ENCODE results near the gene SMTNL1. TPM values are rescaled to one million over a fixed set of nuclear protein-coding genes. Genes with fewer than 3 reads are reported as not detected.

The SMTNL1 gene
- total and polyA plus RNA-seq, 9 of the 15 experiments (the other 6 are each of a cell fraction or from before 2014, with no cell fraction given), result not detected

- no peak for TF ChIP-seq HINFP (tag; conservative IDR thresholded peaks at IDR 0.05; ENCODE audit: low read depth)
- no peak for TF ChIP-seq BCOR (IDR thresholded peaks at IDR 0.05)
- no peak for TF ChIP-seq ZNF354B (CRISPR knock-in tag; IDR thresholded peaks at IDR 0.05)
- TF ChIP-seq HCFC1 (IDR thresholded peaks at IDR 0.05; ENCODE audit: low read depth, low read length), result no peak
- no peak for TF ChIP-seq NELFE (IDR thresholded peaks at IDR 0.05; ENCODE audit: insufficient read depth, insufficient read length)
- TF ChIP-seq, protein P1, sequence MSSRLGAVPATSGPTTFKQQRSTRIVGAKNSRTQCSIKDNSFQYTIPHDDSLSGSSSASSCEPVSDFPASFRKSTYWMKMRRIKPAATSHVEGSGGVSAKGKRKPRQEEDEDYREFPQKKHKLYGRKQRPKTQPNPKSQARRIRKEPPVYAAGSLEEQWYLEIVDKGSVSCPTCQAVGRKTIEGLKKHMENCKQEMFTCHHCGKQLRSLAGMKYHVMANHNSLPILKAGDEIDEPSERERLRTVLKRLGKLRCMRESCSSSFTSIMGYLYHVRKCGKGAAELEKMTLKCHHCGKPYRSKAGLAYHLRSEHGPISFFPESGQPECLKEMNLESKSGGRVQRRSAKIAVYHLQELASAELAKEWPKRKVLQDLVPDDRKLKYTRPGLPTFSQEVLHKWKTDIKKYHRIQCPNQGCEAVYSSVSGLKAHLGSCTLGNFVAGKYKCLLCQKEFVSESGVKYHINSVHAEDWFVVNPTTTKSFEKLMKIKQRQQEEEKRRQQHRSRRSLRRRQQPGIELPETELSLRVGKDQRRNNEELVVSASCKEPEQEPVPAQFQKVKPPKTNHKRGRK (tag; IDR thresholded peaks at IDR 0.05), result no peak
- no peak for TF ChIP-seq ZNF12 (CRISPR knock-in tag; IDR thresholded peaks at IDR 0.05)
- no peak for TF ChIP-seq KDM1A (IDR thresholded peaks at IDR 0.05)
- TF ChIP-seq, protein P2, sequence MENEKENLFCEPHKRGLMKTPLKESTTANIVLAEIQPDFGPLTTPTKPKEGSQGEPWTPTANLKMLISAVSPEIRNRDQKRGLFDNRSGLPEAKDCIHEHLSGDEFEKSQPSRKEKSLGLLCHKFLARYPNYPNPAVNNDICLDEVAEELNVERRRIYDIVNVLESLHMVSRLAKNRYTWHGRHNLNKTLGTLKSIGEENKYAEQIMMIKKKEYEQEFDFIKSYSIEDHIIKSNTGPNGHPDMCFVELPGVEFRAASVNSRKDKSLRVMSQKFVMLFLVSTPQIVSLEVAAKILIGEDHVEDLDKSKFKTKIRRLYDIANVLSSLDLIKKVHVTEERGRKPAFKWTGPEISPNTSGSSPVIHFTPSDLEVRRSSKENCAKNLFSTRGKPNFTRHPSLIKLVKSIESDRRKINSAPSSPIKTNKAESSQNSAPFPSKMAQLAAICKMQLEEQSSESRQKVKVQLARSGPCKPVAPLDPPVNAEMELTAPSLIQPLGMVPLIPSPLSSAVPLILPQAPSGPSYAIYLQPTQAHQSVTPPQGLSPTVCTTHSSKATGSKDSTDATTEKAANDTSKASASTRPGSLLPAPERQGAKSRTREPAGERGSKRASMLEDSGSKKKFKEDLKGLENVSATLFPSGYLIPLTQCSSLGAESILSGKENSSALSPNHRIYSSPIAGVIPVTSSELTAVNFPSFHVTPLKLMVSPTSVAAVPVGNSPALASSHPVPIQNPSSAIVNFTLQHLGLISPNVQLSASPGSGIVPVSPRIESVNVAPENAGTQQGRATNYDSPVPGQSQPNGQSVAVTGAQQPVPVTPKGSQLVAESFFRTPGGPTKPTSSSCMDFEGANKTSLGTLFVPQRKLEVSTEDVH (IDR thresholded peaks at IDR 0.05; ENCODE audit: low read depth, partially characterized antibody), result no peak
- TF ChIP-seq, protein P3, sequence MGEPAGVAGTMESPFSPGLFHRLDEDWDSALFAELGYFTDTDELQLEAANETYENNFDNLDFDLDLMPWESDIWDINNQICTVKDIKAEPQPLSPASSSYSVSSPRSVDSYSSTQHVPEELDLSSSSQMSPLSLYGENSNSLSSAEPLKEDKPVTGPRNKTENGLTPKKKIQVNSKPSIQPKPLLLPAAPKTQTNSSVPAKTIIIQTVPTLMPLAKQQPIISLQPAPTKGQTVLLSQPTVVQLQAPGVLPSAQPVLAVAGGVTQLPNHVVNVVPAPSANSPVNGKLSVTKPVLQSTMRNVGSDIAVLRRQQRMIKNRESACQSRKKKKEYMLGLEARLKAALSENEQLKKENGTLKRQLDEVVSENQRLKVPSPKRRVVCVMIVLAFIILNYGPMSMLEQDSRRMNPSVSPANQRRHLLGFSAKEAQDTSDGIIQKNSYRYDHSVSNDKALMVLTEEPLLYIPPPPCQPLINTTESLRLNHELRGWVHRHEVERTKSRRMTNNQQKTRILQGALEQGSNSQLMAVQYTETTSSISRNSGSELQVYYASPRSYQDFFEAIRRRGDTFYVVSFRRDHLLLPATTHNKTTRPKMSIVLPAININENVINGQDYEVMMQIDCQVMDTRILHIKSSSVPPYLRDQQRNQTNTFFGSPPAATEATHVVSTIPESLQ (CRISPR knock-in tag; IDR thresholded peaks at IDR 0.05), result no peak
- TF ChIP-seq, protein P4, sequence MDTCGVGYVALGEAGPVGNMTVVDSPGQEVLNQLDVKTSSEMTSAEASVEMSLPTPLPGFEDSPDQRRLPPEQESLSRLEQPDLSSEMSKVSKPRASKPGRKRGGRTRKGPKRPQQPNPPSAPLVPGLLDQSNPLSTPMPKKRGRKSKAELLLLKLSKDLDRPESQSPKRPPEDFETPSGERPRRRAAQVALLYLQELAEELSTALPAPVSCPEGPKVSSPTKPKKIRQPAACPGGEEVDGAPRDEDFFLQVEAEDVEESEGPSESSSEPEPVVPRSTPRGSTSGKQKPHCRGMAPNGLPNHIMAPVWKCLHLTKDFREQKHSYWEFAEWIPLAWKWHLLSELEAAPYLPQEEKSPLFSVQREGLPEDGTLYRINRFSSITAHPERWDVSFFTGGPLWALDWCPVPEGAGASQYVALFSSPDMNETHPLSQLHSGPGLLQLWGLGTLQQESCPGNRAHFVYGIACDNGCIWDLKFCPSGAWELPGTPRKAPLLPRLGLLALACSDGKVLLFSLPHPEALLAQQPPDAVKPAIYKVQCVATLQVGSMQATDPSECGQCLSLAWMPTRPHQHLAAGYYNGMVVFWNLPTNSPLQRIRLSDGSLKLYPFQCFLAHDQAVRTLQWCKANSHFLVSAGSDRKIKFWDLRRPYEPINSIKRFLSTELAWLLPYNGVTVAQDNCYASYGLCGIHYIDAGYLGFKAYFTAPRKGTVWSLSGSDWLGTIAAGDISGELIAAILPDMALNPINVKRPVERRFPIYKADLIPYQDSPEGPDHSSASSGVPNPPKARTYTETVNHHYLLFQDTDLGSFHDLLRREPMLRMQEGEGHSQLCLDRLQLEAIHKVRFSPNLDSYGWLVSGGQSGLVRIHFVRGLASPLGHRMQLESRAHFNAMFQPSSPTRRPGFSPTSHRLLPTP (IDR thresholded peaks at IDR 0.05; ENCODE audit: borderline replicate concordance, extremely low read depth, insufficient read length), result no peak
- TF ChIP-seq DEAF1 (CRISPR knock-in tag; IDR thresholded peaks at IDR 0.05), result no peak
- no peak for TF ChIP-seq ELK1 (CRISPR knock-in tag; IDR thresholded peaks at IDR 0.05)
Measured at GRCh38 chr11:57499983-57500461, 37.4 kb upstream of the SMTNL1 start (continued).

Data from K562 (cell line).